A549 (cell line): ENCODE results near the gene MRPL20. TPM values are rescaled to one million over a fixed set of nuclear protein-coding genes. Genes with fewer than 3 reads are reported as not detected.

Source experiments
- ATAC-seq, 2 experiments: fragments of 200-7000 bp in 1 of 2; fragments of >200 bp in 1 of 2; cut with Nextera tagmentation in 1 of 2; cut with Tn5 transposase in 1 of 2; 3 replicates each; pipeline versions ENCODE4 v1.8.0 to v1.9.1; 2018 to 2020; ENCODE audit warnings: mild to moderate bottlenecking in 1 of 2, moderate library complexity in 1 of 2
- CTCF ChIA-PET: fragments of 300-600 bp; sonication (Branson Sonifier 250); formaldehyde crosslinking; extraction: SDS; loops from one replicate; lab custom pipeline; 2021; ENCODE audit warnings: antibody characterized with exemption, inconsistent platforms; lab: Yijun Ruan, JAX
- POLR2A ChIA-PET: fragments of 350-600 bp; formaldehyde crosslinking; extraction: SDS; loops from one replicate; lab custom pipeline; 2021; ENCODE audit warnings: antibody characterized with exemption, inconsistent platforms; lab: Yijun Ruan, JAX
- DNase-seq, 2 experiments: peaks; one replicate each; pipeline versions ENCODE4 v3.0.0 to v3.0.0-alpha.2; 2011 to 2016; ENCODE audit warnings: low read depth in 1 of 2, low spot score in 1 of 2
- FAIRE-seq: peaks from 2 replicates; lab custom pipeline; 2011; peaks lifted over from hg19 to GRCh38; lab: Jason Lieb, UNC
- H3K27ac ChIP-seq, 2 experiments: fragments of >200 bp; sonication (Bioruptor Twin); formaldehyde crosslinking; 3 replicates each; pipeline ENCODE4 v1.5.1; 2016 to 2017
- H3K4me1 ChIP-seq: fragments of >200 bp; sonication (Bioruptor Twin); formaldehyde crosslinking; 3 replicates; pipeline ENCODE4 v1.6.1; 2016
- H3K4me2 ChIP-seq: fragments of >200 bp; sonication (Bioruptor Twin); formaldehyde crosslinking; 3 replicates; pipeline ENCODE4 v1.6.1; 2016
- H3K4me3 ChIP-seq: fragments of >200 bp; sonication (Bioruptor Twin); formaldehyde crosslinking; 3 replicates; pipeline ENCODE4 v1.5.1; 2016
- H3K9me3 ChIP-seq: fragments of >200 bp; sonication (Bioruptor Twin); formaldehyde crosslinking; 3 replicates; pipeline ENCODE4 v1.6.1; 2016
- BCL3 ChIP-seq: fragments of >200 bp; sonication (Bioruptor Twin); formaldehyde crosslinking; IDR thresholded peaks from 3 replicates; pipeline ENCODE4 v1.6.1; 2016
- BHLHE40 ChIP-seq: IDR thresholded peaks from 2 replicates; pipeline ENCODE4 v1.6.1; 2012; ENCODE audit warnings: low read depth, low read length, inconsistent platforms
- CBX2 ChIP-seq: fragments of 200-600 bp; sonication (generic); IDR thresholded peaks from 2 replicates; pipeline ENCODE4 v1.6.1; 2016; ENCODE audit warnings: low read depth, mild to moderate bottlenecking, borderline replicate concordance
- CEBPB ChIP-seq, 2 experiments: fragments of >200 bp in 1 of 2; sonication (Bioruptor Twin) in 1 of 2; formaldehyde crosslinking in 1 of 2; IDR thresholded peaks; 2 replicates each; pipeline ENCODE4 v1.6.1; 2012 to 2016
- CHD4 ChIP-seq: fragments of 200-600 bp; sonication (generic); IDR thresholded peaks from 2 replicates; pipeline ENCODE4 v1.6.1; 2016; ENCODE audit warnings: antibody characterized with exemption, mild to moderate bottlenecking, borderline replicate concordance
- CTCF ChIP-seq: fragments of >200 bp; sonication (Bioruptor Twin); formaldehyde crosslinking; IDR thresholded peaks from 3 replicates; pipeline ENCODE4 v1.5.1; 2016
- EHMT2 ChIP-seq: fragments of 200-600 bp; sonication (generic); IDR thresholded peaks from 2 replicates; pipeline ENCODE4 v1.6.1; 2016; ENCODE audit warnings: antibody characterized with exemption, low read depth, mild to moderate bottlenecking, moderate library complexity
- FOSB ChIP-seq: fragments of 250-450 bp; sonication (Bioruptor Pico); IDR thresholded peaks from 2 replicates; pipeline ENCODE4 v1.5.0; 2020; ENCODE audit warnings: mild to moderate bottlenecking, moderate library complexity
- HDAC2 ChIP-seq: fragments of 200-600 bp; sonication (generic); IDR thresholded peaks from 2 replicates; pipeline ENCODE4 v1.6.1; 2016
- JUN ChIP-seq, 2 experiments: fragments of >200 bp; sonication (Bioruptor Twin); formaldehyde crosslinking; IDR thresholded peaks; 2 replicates in 1 of 2; 3 replicates in 1 of 2; pipeline ENCODE4 v1.6.1; 2016 to 2017
- JUNB ChIP-seq: fragments of >200 bp; sonication (Bioruptor Twin); formaldehyde crosslinking; IDR thresholded peaks from 2 replicates; pipeline ENCODE4 v1.6.1; 2016
- KDM5A ChIP-seq: fragments of 200-600 bp; sonication (generic); IDR thresholded peaks from 2 replicates; pipeline ENCODE4 v1.6.1; 2016; ENCODE audit warnings: antibody characterized with exemption, mild to moderate bottlenecking
- MYC ChIP-seq: IDR thresholded peaks from 2 replicates; pipeline ENCODE4 v1.6.1; 2012; ENCODE audit warnings: mild to moderate bottlenecking, inconsistent platforms, low read length, improper control_type of control experiment, borderline replicate concordance
- NPAS2 ChIP-seq: fragments of 250-450 bp; sonication (Bioruptor Pico); IDR thresholded peaks from 2 replicates; pipeline ENCODE4 v1.8.0; 2022; ENCODE audit warnings: mild to moderate bottlenecking, moderate library complexity, borderline replicate concordance
- PHF8 ChIP-seq: fragments of 200-600 bp; sonication (generic); IDR thresholded peaks from 2 replicates; pipeline ENCODE4 v1.6.1; 2016; ENCODE audit warnings: low read depth, mild to moderate bottlenecking, antibody characterized with exemption, moderate library complexity, borderline replicate concordance
- RARB ChIP-seq: fragments of 250-450 bp; sonication (Bioruptor Pico); IDR thresholded peaks from 2 replicates; pipeline ENCODE4 v1.8.0; 2021; ENCODE audit warnings: mild to moderate bottlenecking, moderate library complexity
- RCOR1 ChIP-seq: fragments of 150-350 bp; IDR thresholded peaks from 2 replicates; pipeline ENCODE4 v1.6.1; 2014; ENCODE audit warnings: antibody characterized with exemption, low read length, low read depth
- SMC3 ChIP-seq: fragments of >200 bp; sonication (Bioruptor Twin); formaldehyde crosslinking; IDR thresholded peaks from 3 replicates; pipeline ENCODE4 v1.6.1; 2018; ENCODE audit warnings: inconsistent platforms
- SREBF2 ChIP-seq: fragments of 450-650 bp; IDR thresholded peaks from 2 replicates; pipeline ENCODE4 v1.6.1; 2014; ENCODE audit warnings: mild to moderate bottlenecking, moderate library complexity
- TFCP2L1 ChIP-seq: fragments of 250-450 bp; sonication (Bioruptor Pico); IDR thresholded peaks from 2 replicates; pipeline ENCODE4 v1.5.0; 2021; ENCODE audit warnings: mild to moderate bottlenecking
- ZC3H11A ChIP-seq: fragments of 450-650 bp; IDR thresholded peaks from 2 replicates; pipeline ENCODE4 v1.6.1; 2014; ENCODE audit warnings: antibody characterized with exemption, mild to moderate bottlenecking
- WGBS: methylation state at CpG from one replicate; pipeline ENCODE4 v1.1.6; 2017; ENCODE audit errors: missing lambda C conversion rate; 5-methylcytosine and 5-hydroxymethylcytosine counted together
- polyA plus RNA-seq, 4 experiments: library from polyadenylated mRNA; depleted of rRNA in 3 of 4; stranded (reverse); fragments of >200 nt; fragmentation: RNase III in 1 of 4; extraction: RNeasy Plus Mini Kit Qiagen cat#74134 plus additional on column Dnase treatment in 1 of 4; gene quantifications; 2 replicates in 3 of 4; 3 replicates in 1 of 4; pipeline ENCODE4 v1.2.3, GENCODE V29; 2011 to 2017
- TF ChIP-seq, protein P1 (sequence below): fragments of >200 bp; sonication (Bioruptor Twin); formaldehyde crosslinking; IDR thresholded peaks from 2 replicates; pipeline ENCODE4 v1.6.1; 2016
- TF ChIP-seq, protein P2 (sequence below): IDR thresholded peaks from 2 replicates; pipeline ENCODE4 v1.6.1; 2012
- TF ChIP-seq, protein P3 (sequence below): fragments of 250-450 bp; sonication (Bioruptor Pico); IDR thresholded peaks from 2 replicates; pipeline ENCODE4 v1.5.0; 2021; ENCODE audit warnings: mild to moderate bottlenecking, moderate library complexity, borderline replicate concordance

The MRPL20 gene
- polyA plus RNA-seq, 2 of the 4 experiments (the other 2 are of a cell fraction): 158 to 163 TPM

- TF ChIP-seq TFCP2L1 (CRISPR knock-in tag) (no peak), ZC3H11A (no peak), CBX2 (no peak), FOSB (CRISPR knock-in tag) (no peak)
- TF ChIP-seq, protein P1, sequence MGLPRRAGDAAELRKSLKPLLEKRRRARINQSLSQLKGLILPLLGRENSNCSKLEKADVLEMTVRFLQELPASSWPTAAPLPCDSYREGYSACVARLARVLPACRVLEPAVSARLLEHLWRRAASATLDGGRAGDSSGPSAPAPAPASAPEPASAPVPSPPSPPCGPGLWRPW: no peak
Observed at GRCh38 chr1:1427820-1428148, 20.7 kb upstream of the MRPL20 start (continued).

DNA sequence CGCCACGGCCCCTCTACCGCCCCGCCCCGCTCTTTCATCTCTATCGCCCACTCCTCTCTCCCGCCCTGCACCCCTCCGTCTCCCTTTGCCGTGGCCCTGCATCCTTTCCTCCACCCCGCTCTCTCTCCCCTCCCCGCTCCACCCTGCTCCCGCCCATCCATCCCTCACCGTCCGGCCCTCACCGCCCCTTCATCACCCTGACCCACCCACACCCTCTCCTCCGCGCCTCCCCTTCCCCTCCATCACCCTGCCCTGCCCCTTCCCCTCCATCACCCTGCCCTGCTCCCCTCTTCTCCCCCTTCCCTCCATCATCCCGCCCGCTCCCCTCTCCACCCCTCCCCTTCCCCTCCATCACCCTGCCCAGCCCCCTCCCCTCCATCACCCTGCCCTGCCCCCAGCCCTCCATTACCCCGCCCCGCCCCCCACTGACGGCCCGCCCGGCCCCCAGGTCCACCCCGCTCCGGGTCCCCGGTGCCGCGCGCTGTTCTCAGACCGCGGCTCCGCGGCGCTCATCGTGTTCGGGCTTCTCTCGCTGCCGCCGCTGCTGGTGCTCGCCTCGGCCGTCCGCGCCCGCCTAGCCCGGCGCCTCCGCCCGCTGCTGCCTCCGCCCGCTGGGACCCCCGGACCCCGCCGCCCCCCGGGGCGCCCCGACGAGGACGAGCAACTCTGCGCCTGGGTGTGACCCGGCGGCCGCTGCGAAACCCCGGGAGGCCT is 20.2 kb upstream of the MRPL20 start:
- H3K4me2 ChIP-seq: peak overlapping the region; percentile 95
- peaks cover 26% of the 10 kb centered on the region for H3K4me1 ChIP-seq
- H3K9me3 ChIP-seq: no peaks in the 10 kb centered on the region
- ChIA-PET CTCF (interaction anchor here (0.8 kb wide), 1 partner anchor 77 kb away, joined by 3 read pairs; no protein-coding TSS in a partner anchor), POLR2A (no interaction called here)
- peak overlapping the region; percentile 61 for H3K4me3 ChIP-seq
- FAIRE-seq: no peak
- 90% methylated on average over 3 of the region's 66 CpGs for WGBS
- no peak for TF ChIP-seq RCOR1
- TF ChIP-seq HDAC2: no peak
- TF ChIP-seq SREBF2: no peak
- no peak for TF ChIP-seq JUN (IDR thresholded peaks at IDR 0.05)
- TF ChIP-seq CTCF: no peak
- TF ChIP-seq BHLHE40: no peak
- no peak for TF ChIP-seq NPAS2
- TF ChIP-seq CHD4: no peak
- no peak for TF ChIP-seq SMC3
- no peak for TF ChIP-seq EHMT2
- no peak for TF ChIP-seq RARB (CRISPR knock-in tag)
- TF ChIP-seq, protein P2, sequence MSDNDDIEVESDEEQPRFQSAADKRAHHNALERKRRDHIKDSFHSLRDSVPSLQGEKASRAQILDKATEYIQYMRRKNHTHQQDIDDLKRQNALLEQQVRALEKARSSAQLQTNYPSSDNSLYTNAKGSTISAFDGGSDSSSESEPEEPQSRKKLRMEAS: no peak
- TF ChIP-seq, protein P3, sequence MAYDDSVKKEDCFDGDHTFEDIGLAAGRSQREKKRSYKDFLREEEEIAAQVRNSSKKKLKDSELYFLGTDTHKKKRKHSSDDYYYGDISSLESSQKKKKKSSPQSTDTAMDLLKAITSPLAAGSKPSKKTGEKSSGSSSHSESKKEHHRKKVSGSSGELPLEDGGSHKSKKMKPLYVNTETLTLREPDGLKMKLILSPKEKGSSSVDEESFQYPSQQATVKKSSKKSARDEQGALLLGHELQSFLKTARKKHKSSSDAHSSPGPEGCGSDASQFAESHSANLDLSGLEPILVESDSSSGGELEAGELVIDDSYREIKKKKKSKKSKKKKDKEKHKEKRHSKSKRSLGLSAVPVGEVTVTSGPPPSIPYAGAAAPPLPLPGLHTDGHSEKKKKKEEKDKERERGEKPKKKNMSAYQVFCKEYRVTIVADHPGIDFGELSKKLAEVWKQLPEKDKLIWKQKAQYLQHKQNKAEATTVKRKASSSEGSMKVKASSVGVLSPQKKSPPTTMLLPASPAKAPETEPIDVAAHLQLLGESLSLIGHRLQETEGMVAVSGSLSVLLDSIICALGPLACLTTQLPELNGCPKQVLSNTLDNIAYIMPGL (CRISPR knock-in tag): no peak
- TF ChIP-seq CBX2: no peak
- no peak for TF ChIP-seq CEBPB (IDR thresholded peaks at IDR 0.05)
- no peak for TF ChIP-seq MYC
- TF ChIP-seq BCL3: no peak
- no peak for TF ChIP-seq PHF8
- no peak for TF ChIP-seq JUNB
- no peak for TF ChIP-seq KDM5A
- TF ChIP-seq, all 56 proteins: peak for 0
- DNase-seq (peak in 1 of 2 experiments; percentile 0), ATAC-seq (peak in 1 of 2 experiments; percentile 9; a peak in 1 of 6 replicates)
- H3K27ac ChIP-seq: peak overlapping the region; percentile 81 to 96
